Liver (tissue), 9 donors: ENCODE data around the gene TMEM163. TPM values are rescaled to one million over a fixed set of nuclear protein-coding genes. Genes with fewer than 3 reads are reported as not detected.

Source experiments
- DNase-seq: peaks from one replicate; pipeline ENCODE4 v3.0.0-alpha.2; 2017; ENCODE audit warnings: low spot score
- H3K27ac ChIP-seq, 2 donors: one replicate each; pipeline ENCODE4 v1.7.0; 2013; ENCODE audit warnings: inconsistent platforms in 2 of 2, low read length in 2 of 2, control low read depth in 1 of 2, low read depth in 1 of 2, mild to moderate bottlenecking in 1 of 2
- H3K27me3 ChIP-seq, 4 donors: one replicate each; pipeline versions ENCODE4 v1.6.1 to v1.7.0; 2013; ENCODE audit warnings: low read length in 3 of 4, inconsistent platforms in 1 of 4, mild to moderate bottlenecking in 1 of 4, moderate library complexity in 1 of 4; ENCODE audit not compliant: control insufficient read depth in 4 of 4, insufficient read depth in 4 of 4
- H3K36me3 ChIP-seq, 4 donors: one replicate each; pipeline versions ENCODE4 v1.6.1 to v1.7.0; 2013; ENCODE audit warnings: low read length in 3 of 4, mild to moderate bottlenecking in 3 of 4, low read depth in 1 of 4, moderate library complexity in 1 of 4; ENCODE audit not compliant: control insufficient read depth in 4 of 4, insufficient read depth in 3 of 4
- H3K4me1 ChIP-seq, 4 donors: one replicate each; pipeline versions ENCODE4 v1.6.1 to v1.7.0; 2013; ENCODE audit warnings: low read length in 3 of 4, mild to moderate bottlenecking in 3 of 4, moderate library complexity in 1 of 4; ENCODE audit not compliant: control insufficient read depth in 4 of 4, insufficient read depth in 4 of 4
- H3K4me3 ChIP-seq, 3 donors: one replicate each; pipeline versions ENCODE4 v1.6.1 to v1.7.0; 2013; ENCODE audit warnings: low read length in 3 of 3, control low read depth in 1 of 3, low read depth in 1 of 3, mild to moderate bottlenecking in 1 of 3
- H3K9ac ChIP-seq, 2 donors: one replicate each; pipeline ENCODE4 v1.7.0; 2013; ENCODE audit warnings: low read length in 2 of 2, mild to moderate bottlenecking in 2 of 2, moderate library complexity in 2 of 2, control low read depth in 1 of 2, low read depth in 1 of 2
- H3K9me3 ChIP-seq, 4 donors: one replicate each; pipeline versions ENCODE4 v1.6.1 to v1.7.0; 2013; ENCODE audit warnings: low read length in 3 of 4; ENCODE audit not compliant: control insufficient read depth in 4 of 4
- ATF3 ChIP-seq: IDR thresholded peaks from 2 replicates; pipeline ENCODE4 v1.6.1; 2016; ENCODE audit warnings: antibody characterized with exemption
- EGR1 ChIP-seq, 2 donors: IDR thresholded peaks; 2 replicates each; pipeline ENCODE4 v1.6.1; 2016 to 2018; ENCODE audit warnings: antibody characterized with exemption in 2 of 2, low read depth in 2 of 2
- FOXA1 ChIP-seq: IDR thresholded peaks from 2 replicates; pipeline ENCODE4 v1.6.1; 2016; ENCODE audit warnings: antibody characterized with exemption
- FOXA2 ChIP-seq: IDR thresholded peaks from 2 replicates; pipeline ENCODE4 v1.6.1; 2016; ENCODE audit warnings: antibody characterized with exemption
- GABPA ChIP-seq, 2 donors: IDR thresholded peaks in 1 of 2; conservative IDR thresholded peaks in 1 of 2; 2 replicates each; pipeline ENCODE4 v1.6.1; 2016; ENCODE audit warnings: antibody characterized with exemption in 2 of 2, mild to moderate bottlenecking in 1 of 2, moderate library complexity in 1 of 2
- HNF4A ChIP-seq, 2 donors: conservative IDR thresholded peaks; 2 replicates each; pipeline ENCODE4 v1.6.1; 2016; ENCODE audit warnings: antibody characterized with exemption in 2 of 2, mild to moderate bottlenecking in 2 of 2
- HNF4G ChIP-seq: IDR thresholded peaks from 2 replicates; pipeline ENCODE4 v1.6.1; 2016; ENCODE audit warnings: antibody characterized with exemption
- JUND ChIP-seq, 2 donors: IDR thresholded peaks; 2 replicates each; pipeline ENCODE4 v1.6.1; 2016; ENCODE audit warnings: antibody characterized with exemption in 2 of 2
- NR2F2 ChIP-seq: IDR thresholded peaks from 2 replicates; pipeline ENCODE4 v1.6.1; 2016; ENCODE audit warnings: antibody characterized with exemption
- RAD21 ChIP-seq, 2 donors: IDR thresholded peaks; 2 replicates each; pipeline ENCODE4 v1.6.1; 2016; ENCODE audit warnings: antibody characterized with exemption in 2 of 2, mild to moderate bottlenecking in 2 of 2
- REST ChIP-seq: IDR thresholded peaks from 2 replicates; pipeline ENCODE4 v1.6.1; 2016; ENCODE audit warnings: antibody characterized with exemption, mild to moderate bottlenecking
- RXRA ChIP-seq, 2 donors: IDR thresholded peaks; 2 replicates each; pipeline ENCODE4 v1.6.1; 2017 to 2018; ENCODE audit warnings: antibody characterized with exemption in 2 of 2, mild to moderate bottlenecking in 1 of 2
- SP1 ChIP-seq: IDR thresholded peaks from 2 replicates; pipeline ENCODE4 v1.6.1; 2018; ENCODE audit warnings: antibody characterized with exemption, mild to moderate bottlenecking
- TAF1 ChIP-seq: conservative IDR thresholded peaks from 2 replicates; pipeline ENCODE4 v1.6.1; 2016; ENCODE audit warnings: antibody characterized with exemption, mild to moderate bottlenecking
- ZBTB33 ChIP-seq: IDR thresholded peaks from 2 replicates; pipeline ENCODE4 v1.6.1; 2016; ENCODE audit warnings: antibody characterized with exemption
- WGBS: extraction: QIAGEN DNeasy Blood & Tissue Kit; methylation state at CpG from one replicate; pipeline ENCODE4 v1.1.7; 2013; 5-methylcytosine and 5-hydroxymethylcytosine counted together
- polyA plus RNA-seq, 2 donors: library from polyadenylated mRNA; stranded (reverse) in 1 of 2; unstranded in 1 of 2; fragments of 200-250 nt in 1 of 2; fragments of >200 nt in 1 of 2; fragmentation: Nextera tagmentation in 1 of 2; extraction: Ambion mirVana in 1 of 2; gene quantifications; one replicate each; pipeline versions ENCODE4 v1.2.1 to v1.2.3, GENCODE V29; 2013 to 2015
- total RNA-seq, 2 donors: library from RNA; depleted of rRNA; stranded (reverse); fragments of >200 nt; gene quantifications; one replicate each; pipeline ENCODE4 v1.2.3, GENCODE V29; 2014
- TF ChIP-seq, protein P1 (sequence below): fragments of 150-350 bp; IDR thresholded peaks from 2 replicates; pipeline ENCODE4 v1.5.1; 2017; ENCODE audit warnings: improper control_type of control experiment, low read depth, low read length; ENCODE audit not compliant: missing input control
- TF ChIP-seq, protein P2 (sequence below): IDR thresholded peaks from 2 replicates; pipeline ENCODE4 v1.6.1; 2016; ENCODE audit warnings: antibody characterized with exemption
- donor health status: healthy.
- donor health status: healthy.
- donor health status: healthy.
- donor health status: healthy.
- donor health status: healthy.

TMEM163 gene
- total and polyA plus RNA-seq, 4 donors: 0.08 to 0.48 (median 0.25) TPM

- Histone ChIP-seq H3K4me1 (no peaks in the 10 kb centered on the region), H3K36me3 (no peaks in the 10 kb centered on the region), H3K9me3 (no peaks in the 10 kb centered on the region), H3K27ac (no peak overlapping the region), H3K27me3 (no peaks in the 10 kb centered on the region), H3K4me3 (no peak overlapping the region), H3K9ac (no peak overlapping the region)
- TF ChIP-seq FOXA2: no peak
- TF ChIP-seq, protein P1, sequence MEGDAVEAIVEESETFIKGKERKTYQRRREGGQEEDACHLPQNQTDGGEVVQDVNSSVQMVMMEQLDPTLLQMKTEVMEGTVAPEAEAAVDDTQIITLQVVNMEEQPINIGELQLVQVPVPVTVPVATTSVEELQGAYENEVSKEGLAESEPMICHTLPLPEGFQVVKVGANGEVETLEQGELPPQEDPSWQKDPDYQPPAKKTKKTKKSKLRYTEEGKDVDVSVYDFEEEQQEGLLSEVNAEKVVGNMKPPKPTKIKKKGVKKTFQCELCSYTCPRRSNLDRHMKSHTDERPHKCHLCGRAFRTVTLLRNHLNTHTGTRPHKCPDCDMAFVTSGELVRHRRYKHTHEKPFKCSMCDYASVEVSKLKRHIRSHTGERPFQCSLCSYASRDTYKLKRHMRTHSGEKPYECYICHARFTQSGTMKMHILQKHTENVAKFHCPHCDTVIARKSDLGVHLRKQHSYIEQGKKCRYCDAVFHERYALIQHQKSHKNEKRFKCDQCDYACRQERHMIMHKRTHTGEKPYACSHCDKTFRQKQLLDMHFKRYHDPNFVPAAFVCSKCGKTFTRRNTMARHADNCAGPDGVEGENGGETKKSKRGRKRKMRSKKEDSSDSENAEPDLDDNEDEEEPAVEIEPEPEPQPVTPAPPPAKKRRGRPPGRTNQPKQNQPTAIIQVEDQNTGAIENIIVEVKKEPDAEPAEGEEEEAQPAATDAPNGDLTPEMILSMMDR: no peak
- TF ChIP-seq GABPA (IDR thresholded peaks at IDR 0.05 in 1 of 2, conservative IDR thresholded peaks at IDR 0.05 in 1 of 2): no peak
- TF ChIP-seq RXRA (IDR thresholded peaks at IDR 0.05): no peak
- TF ChIP-seq, protein P2, sequence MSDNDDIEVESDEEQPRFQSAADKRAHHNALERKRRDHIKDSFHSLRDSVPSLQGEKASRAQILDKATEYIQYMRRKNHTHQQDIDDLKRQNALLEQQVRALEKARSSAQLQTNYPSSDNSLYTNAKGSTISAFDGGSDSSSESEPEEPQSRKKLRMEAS: no peak
- no peak for TF ChIP-seq ATF3
- TF ChIP-seq ZBTB33: no peak
- TF ChIP-seq TAF1: no peak
- TF ChIP-seq SP1: no peak
- no peak for TF ChIP-seq HNF4A (conservative IDR thresholded peaks at IDR 0.05)
- no peak for TF ChIP-seq REST
- no peak for TF ChIP-seq JUND (IDR thresholded peaks at IDR 0.05)
- TF ChIP-seq HNF4G: no peak
- no peak for TF ChIP-seq EGR1 (IDR thresholded peaks at IDR 0.05; ENCODE audit: low read depth in 2 of 2)
- 89% methylated on average over 1 of the region's 1 CpG for WGBS
- DNase-seq: no peak
Measured at GRCh38 chr2:134764164-134764563, 45.4 kb upstream of the TMEM163 start.

DNA sequence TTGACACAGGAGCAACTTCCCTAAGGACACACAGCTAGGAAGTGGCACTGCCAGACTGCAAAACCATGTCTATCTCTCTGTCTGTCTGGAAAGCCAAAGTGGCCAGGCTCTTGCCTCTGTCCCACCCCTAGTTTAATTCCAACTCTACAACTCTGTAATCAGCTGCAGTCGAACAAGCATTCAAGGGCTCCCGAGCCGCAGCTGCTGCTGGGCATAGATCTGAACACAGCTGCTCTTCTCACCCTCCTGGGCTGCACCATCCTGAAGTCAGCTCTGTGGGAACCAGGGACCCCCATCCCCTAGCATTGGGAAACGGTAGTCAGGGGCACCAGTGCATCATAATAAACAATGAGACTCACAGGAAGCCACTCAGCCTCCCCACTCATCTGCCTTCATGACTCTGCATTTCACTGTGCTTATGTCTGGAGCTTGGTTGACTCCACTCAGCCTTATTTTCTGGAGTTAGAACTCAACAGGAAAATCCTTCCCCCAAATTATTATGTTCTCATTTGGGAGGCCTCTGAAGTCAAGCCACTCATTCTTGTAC is 44.4 kb upstream of the TMEM163 start:
- Histone ChIP-seq H3K36me3 (no peaks in the 10 kb centered on the region), H3K4me3 (no peak overlapping the region), H3K9me3 (no peaks in the 10 kb centered on the region), H3K27me3 (no peaks in the 10 kb centered on the region), H3K27ac (no peak overlapping the region), H3K9ac (no peak overlapping the region), H3K4me1 (no peaks in the 10 kb centered on the region)
- no peak for DNase-seq
- WGBS: 77% methylated on average over 4 of the region's 4 CpGs
- TF ChIP-seq HNF4G: no peak
- no peak for TF ChIP-seq EGR1 (IDR thresholded peaks at IDR 0.05; ENCODE audit: low read depth in 2 of 2)
- no peak for TF ChIP-seq FOXA1
- TF ChIP-seq GABPA (IDR thresholded peaks at IDR 0.05 in 1 of 2, conservative IDR thresholded peaks at IDR 0.05 in 1 of 2): no peak
- TF ChIP-seq, protein P1: no peak
- TF ChIP-seq TAF1: no peak
- TF ChIP-seq NR2F2: no peak
- TF ChIP-seq, protein P2: no peak
- TF ChIP-seq ATF3: no peak
- TF ChIP-seq RAD21 (IDR thresholded peaks at IDR 0.05): no peak
- TF ChIP-seq JUND (IDR thresholded peaks at IDR 0.05): no peak
